Stomach smooth muscle (tissue), 2 donors: Measurements from ENCODE around the gene CACNA1G.

Experiments used
- H3K27ac ChIP-seq: one replicate; pipeline ENCODE4 v1.7.0; 2013; ENCODE audit warnings: mild to moderate bottlenecking, low read length, inconsistent platforms
- H3K27me3 ChIP-seq, 2 donors: one replicate each; pipeline ENCODE4 v1.7.0; 2013; ENCODE audit warnings: low read length in 2 of 2; ENCODE audit not compliant: insufficient read depth in 2 of 2, control insufficient read depth in 1 of 2
- H3K36me3 ChIP-seq, 2 donors: one replicate each; pipeline ENCODE4 v1.7.0; 2013; ENCODE audit warnings: low read length in 2 of 2; ENCODE audit not compliant: control insufficient read depth in 2 of 2, insufficient read depth in 2 of 2
- H3K4me1 ChIP-seq: one replicate; pipeline ENCODE4 v1.7.0; 2013; ENCODE audit warnings: low read length; ENCODE audit not compliant: control insufficient read depth, insufficient read depth
- H3K4me3 ChIP-seq, 2 donors: one replicate each; pipeline ENCODE4 v1.7.0; 2013; ENCODE audit warnings: low read length in 2 of 2
- H3K9ac ChIP-seq, 2 donors: one replicate each; pipeline ENCODE4 v1.7.0; 2013; ENCODE audit warnings: low read length in 2 of 2, mild to moderate bottlenecking in 1 of 2
- H3K9me3 ChIP-seq, 2 donors: one replicate each; pipeline ENCODE4 v1.7.0; 2013; ENCODE audit warnings: low read length in 2 of 2; ENCODE audit not compliant: control insufficient read depth in 2 of 2
- donor health status: healthy.
- donor health status: Pancreatic carcinoma.

CACNA1G gene

GRCh38 chr17:50614471-50615051, 54.0 kb downstream of the CACNA1G start:
- no peak overlapping the region for H3K4me3 ChIP-seq
- H3K4me1 ChIP-seq = no peaks in the 10 kb centered on the region
- H3K27me3 ChIP-seq = no peaks in the 10 kb centered on the region
- H3K27ac ChIP-seq = no peak overlapping the region
- H3K9ac ChIP-seq = no peak overlapping the region
- H3K36me3 ChIP-seq = no peaks in the 10 kb centered on the region
- no peaks in the 10 kb centered on the region for H3K9me3 ChIP-seq

GRCh38 chr17:50615828-50616227, 55.3 kb downstream of the CACNA1G start:
- Histone ChIP-seq H3K36me3 (no peaks in the 10 kb centered on the region), H3K27me3 (peaks cover 0 to 3% of the 10 kb centered on the region in 2 donors), H3K9me3 (no peaks in the 10 kb centered on the region), H3K4me1 (no peaks in the 10 kb centered on the region), H3K4me3 (no peak overlapping the region), H3K27ac (no peak overlapping the region), H3K9ac (no peak overlapping the region)

DNA sequence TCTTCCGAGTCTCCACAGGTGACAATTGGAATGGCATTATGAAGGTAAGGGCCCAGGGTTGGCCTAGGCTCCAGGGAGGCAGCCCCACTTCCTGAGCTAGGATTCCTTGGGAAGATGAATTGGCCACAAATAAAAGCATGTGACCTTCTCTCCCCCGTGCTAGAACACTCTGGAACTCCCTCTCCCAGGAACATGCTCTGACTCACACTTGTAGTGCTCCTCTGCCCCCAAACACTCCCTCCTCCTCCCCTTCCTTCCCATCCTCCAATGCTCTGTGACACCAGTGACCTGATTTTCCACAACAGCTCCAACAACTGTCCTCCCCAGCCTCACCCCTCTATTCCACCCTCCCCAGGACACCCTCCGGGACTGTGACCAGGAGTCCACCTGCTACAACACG, 57.8 kb downstream of the CACNA1G start:
- Histone ChIP-seq H3K27me3 (peaks cover 0 to 16% of the 10 kb centered on the region in 2 donors), H3K27ac (no peak overlapping the region), H3K4me3 (no peak overlapping the region), H3K9me3 (no peaks in the 10 kb centered on the region), H3K9ac (no peak overlapping the region), H3K4me1 (no peaks in the 10 kb centered on the region), H3K36me3 (no peaks in the 10 kb centered on the region)

- Histone ChIP-seq H3K27ac (no peak overlapping the region), H3K9me3 (no peaks in the 10 kb centered on the region), H3K27me3 (peaks cover 0 to 20% of the 10 kb centered on the region in 2 donors), H3K9ac (no peak overlapping the region), H3K4me1 (no peaks in the 10 kb centered on the region), H3K36me3 (no peaks in the 10 kb centered on the region), H3K4me3 (no peak overlapping the region)
Measured at GRCh38 chr17:50618941-50619340, 58.4 kb downstream of the CACNA1G start.

DNA sequence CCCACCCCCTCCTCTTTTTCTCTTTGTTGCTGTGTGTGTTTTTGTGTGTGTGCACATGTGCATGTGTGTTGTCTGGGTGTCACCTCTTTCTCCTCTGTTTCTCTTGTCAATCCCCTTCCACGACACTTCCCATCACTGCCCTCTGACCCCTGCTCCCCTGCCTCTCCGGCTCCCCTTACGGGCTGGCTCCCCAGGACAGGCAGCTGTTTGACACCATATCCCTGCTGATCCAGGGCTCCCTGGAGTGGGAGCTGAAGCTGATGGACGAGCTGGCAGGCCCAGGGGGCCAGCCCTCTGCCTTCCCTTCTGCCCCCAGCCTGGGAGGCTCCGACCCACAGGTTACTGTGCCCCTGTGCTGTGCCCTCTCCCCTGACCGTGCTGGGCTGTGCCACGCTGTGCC, 59.0 kb downstream of the CACNA1G start:
- no peaks in the 10 kb centered on the region for H3K4me1 ChIP-seq

GRCh38 chr17:50620237-50620636, 59.7 kb downstream of the CACNA1G start:
- no peaks in the 10 kb centered on the region for H3K4me1 ChIP-seq
- no peak overlapping the region for H3K4me3 ChIP-seq
- H3K9me3 ChIP-seq = no peaks in the 10 kb centered on the region
- no peak overlapping the region for H3K27ac ChIP-seq
- peaks cover 0 to 20% of the 10 kb centered on the region in 2 donors for H3K27me3 ChIP-seq
- H3K36me3 ChIP-seq = no peaks in the 10 kb centered on the region
- no peak overlapping the region for H3K9ac ChIP-seq

More for the DNA sequence above, 59.0 kb downstream of the CACNA1G start:
- no peak overlapping the region for H3K27ac ChIP-seq
- no peaks in the 10 kb centered on the region for H3K36me3 ChIP-seq
- H3K27me3 ChIP-seq = peaks cover 0 to 20% of the 10 kb centered on the region in 2 donors
- no peak overlapping the region for H3K9ac ChIP-seq
- no peaks in the 10 kb centered on the region for H3K9me3 ChIP-seq
- no peak overlapping the region for H3K4me3 ChIP-seq

DNA sequence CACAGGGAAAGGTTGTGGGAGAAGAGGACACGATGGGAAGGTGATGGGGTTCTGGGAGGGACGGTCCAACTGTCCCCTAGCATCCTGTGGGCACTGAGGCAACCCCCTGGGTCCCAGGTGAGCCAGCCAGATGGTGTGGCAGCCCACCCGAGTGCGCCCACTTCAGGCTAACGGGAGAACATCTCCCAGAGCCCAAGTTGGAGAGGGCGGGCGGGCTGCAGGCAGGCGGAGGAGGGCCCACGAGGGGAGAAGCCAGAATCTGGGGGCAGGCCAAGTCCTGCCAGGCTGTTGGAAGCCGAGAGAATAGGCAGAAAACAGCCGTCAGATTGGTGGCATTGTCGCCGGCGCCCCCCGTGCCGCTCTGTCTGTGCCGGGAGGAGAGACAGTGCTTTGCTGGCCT, 60.3 kb downstream of the CACNA1G start:
- Histone ChIP-seq H3K27ac (no peak overlapping the region), H3K9me3 (no peaks in the 10 kb centered on the region), H3K9ac (no peak overlapping the region), H3K27me3 (peaks cover 0 to 20% of the 10 kb centered on the region in 2 donors), H3K4me3 (no peak overlapping the region), H3K4me1 (peaks cover under 1% of the 10 kb centered on the region), H3K36me3 (no peaks in the 10 kb centered on the region)

GRCh38 chr17:50621574-50622031, 61.1 kb downstream of the CACNA1G start:
- H3K9ac ChIP-seq = no peak overlapping the region
- no peak overlapping the region for H3K27ac ChIP-seq
- H3K27me3 ChIP-seq = peaks cover 0 to 20% of the 10 kb centered on the region in 2 donors
- no peaks in the 10 kb centered on the region for H3K9me3 ChIP-seq
- no peak overlapping the region for H3K4me3 ChIP-seq
- H3K36me3 ChIP-seq = no peaks in the 10 kb centered on the region
- peaks cover 2% of the 10 kb centered on the region for H3K4me1 ChIP-seq

DNA sequence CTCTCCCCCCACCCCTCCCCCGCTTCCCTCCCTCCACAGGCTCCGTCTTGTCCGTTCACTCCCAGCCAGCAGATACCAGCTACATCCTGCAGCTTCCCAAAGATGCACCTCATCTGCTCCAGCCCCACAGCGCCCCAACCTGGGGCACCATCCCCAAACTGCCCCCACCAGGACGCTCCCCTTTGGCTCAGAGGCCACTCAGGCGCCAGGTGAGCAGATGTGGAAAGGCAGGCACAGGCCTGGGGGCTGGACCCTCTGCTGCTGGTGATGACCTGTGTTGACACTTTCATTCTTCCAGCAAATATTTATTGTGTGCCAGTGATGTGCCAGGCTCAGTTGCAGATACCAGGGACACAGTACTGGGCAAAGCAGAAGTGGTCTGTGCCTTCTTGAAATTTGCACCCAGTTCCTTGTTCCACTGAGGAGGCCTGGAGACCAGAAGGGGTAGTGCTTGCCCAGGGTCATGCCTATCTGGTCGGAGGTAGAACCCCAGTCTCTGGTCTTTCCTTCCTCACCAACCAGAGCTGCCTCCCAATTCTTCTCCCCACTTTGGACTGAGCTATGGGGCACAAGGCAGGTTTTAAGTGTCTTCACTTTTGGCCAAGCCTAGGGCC, 63.9 kb downstream of the CACNA1G start:
- no peak overlapping the region for H3K27ac ChIP-seq
- peaks cover 9 to 33% of the 10 kb centered on the region in 2 donors for H3K27me3 ChIP-seq
- H3K9ac ChIP-seq = no peak overlapping the region
- no peak overlapping the region for H3K4me3 ChIP-seq
- H3K36me3 ChIP-seq = no peaks in the 10 kb centered on the region
- H3K9me3 ChIP-seq = no peaks in the 10 kb centered on the region
- peaks cover 2% of the 10 kb centered on the region for H3K4me1 ChIP-seq

- no peak overlapping the region for H3K9ac ChIP-seq
- H3K4me1 ChIP-seq = peaks cover 2% of the 10 kb centered on the region
- no peak overlapping the region for H3K27ac ChIP-seq
- H3K9me3 ChIP-seq = no peaks in the 10 kb centered on the region
- H3K27me3 ChIP-seq = peaks cover 9 to 37% of the 10 kb centered on the region in 2 donors
- H3K36me3 ChIP-seq = no peaks in the 10 kb centered on the region
- no peak overlapping the region for H3K4me3 ChIP-seq
Measured at GRCh38 chr17:50625032-50625871, 64.7 kb downstream of the CACNA1G start.
